Epidermal melanocyte (primary cell): ENCODE data around the gene DNAI2.
A peak's percentile ranks its signal among the peaks of the same experiment; 100 is the strongest.

Experiments
- DNase-seq: peaks from one replicate; pipeline ENCODE4 v3.0.0; 2011; ENCODE audit warnings: low spot score; ENCODE audit not compliant: insufficient read length

Gene DNAI2

GRCh38 chr17:74360899-74361229, 86.8 kb downstream of the DNAI2 start:
- no peak for DNase-seq

- DNase-seq = peak; percentile 50
Observed at GRCh38 chr17:74361230-74362068, 87.4 kb downstream of the DNAI2 start, which contains the start of gene BTBD17. BTBD17 (minus strand) TSS chr17:74361868; CDS start chr17:74361819, 49 bp downstream.

- DNase-seq = no peak
Observed at GRCh38 chr17:74362069-74362405, 88.0 kb downstream of the DNAI2 start.

GRCh38 chr17:74362810-74363498, 88.9 kb downstream of the DNAI2 start:
- DNase-seq = no peak
